SK-N-MC (cell line): ENCODE results near the gene PGGHG.
"Not testable (repeated sequence)": the region's sequence is repeated elsewhere in the genome, so short reads cannot be mapped to it uniquely, and the experiment has no call there.

Experiments
- EZH2 ChIP-seq: fragments of 200-600 bp; sonication (generic); IDR thresholded peaks from one replicate; pipeline ENCODE4 v1.6.1; 2017; ENCODE audit warnings: antibody characterized with exemption
- FOXP2 ChIP-seq: optimal IDR thresholded peaks from 2 replicates; pipeline ENCODE3; 2011; ENCODE audit warnings: mild to moderate bottlenecking, moderate library complexity; ENCODE audit not compliant: insufficient read depth; ENCODE audit errors: extremely low read length, control extremely low read depth
- POLR2AphosphoS5 ChIP-seq: IDR thresholded peaks from 2 replicates; pipeline ENCODE4 v1.6.1; 2012; ENCODE audit warnings: mild to moderate bottlenecking, low read depth, low read length, borderline replicate concordance

DNA sequence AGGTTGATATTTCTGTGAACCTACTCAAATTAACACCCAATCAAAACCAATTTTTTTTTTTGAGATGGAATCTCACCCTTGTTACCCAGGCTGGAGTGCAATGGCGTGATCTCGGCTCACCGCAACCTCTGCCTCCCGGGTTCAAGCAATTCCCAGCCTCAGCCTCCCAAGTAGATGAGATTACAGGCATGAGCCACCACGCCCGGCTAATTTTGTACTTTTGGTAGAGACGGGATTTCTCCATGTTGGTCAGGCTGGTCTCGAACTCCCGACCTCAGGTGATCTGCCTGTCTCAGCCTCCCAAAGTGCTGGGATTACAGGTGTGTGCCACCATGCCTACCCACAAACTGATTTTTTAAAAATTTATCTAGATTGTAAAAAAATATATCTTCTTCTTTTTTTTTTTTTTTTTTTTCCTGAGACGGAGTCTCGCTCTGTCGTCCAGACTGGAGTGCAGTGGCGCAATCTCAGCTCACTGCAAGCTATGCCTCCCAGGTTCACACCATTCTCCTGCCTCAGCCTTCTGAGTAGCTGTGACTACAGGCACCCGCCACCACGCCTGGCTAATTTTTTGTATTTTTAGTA is 39.7 kb downstream of the PGGHG start:
- not testable (repeated sequence) for TF ChIP-seq EZH2, POLR2AphosphoS5, FOXP2
